Esophagus squamous epithelium (tissue), 4 donors: Measurements from ENCODE around the gene MAGI1.

Experiments
- POLR2A ChIP-seq, 4 donors: fragments of 450-650 bp; IDR thresholded peaks; one replicate each; pipeline ENCODE4 v1.6.1; 2017; ENCODE audit warnings: antibody characterized with exemption in 4 of 4, mild to moderate bottlenecking in 4 of 4, moderate library complexity in 3 of 4
- TF ChIP-seq, protein P1 (sequence below), 6 experiments: fragments of 450-650 bp in 4 of 6; fragments of 200-600 bp in 2 of 6; sonication (generic) in 2 of 6; IDR thresholded peaks; one replicate each; pipeline ENCODE4 v1.5.1; 2016 to 2019; ENCODE audit warnings: antibody characterized with exemption in 6 of 6, mild to moderate bottlenecking in 4 of 6, moderate library complexity in 4 of 6

GRCh38 chr3:65344444-65344843 is 694.3 kb downstream of the MAGI1 start:
- TF ChIP-seq, protein P1, sequence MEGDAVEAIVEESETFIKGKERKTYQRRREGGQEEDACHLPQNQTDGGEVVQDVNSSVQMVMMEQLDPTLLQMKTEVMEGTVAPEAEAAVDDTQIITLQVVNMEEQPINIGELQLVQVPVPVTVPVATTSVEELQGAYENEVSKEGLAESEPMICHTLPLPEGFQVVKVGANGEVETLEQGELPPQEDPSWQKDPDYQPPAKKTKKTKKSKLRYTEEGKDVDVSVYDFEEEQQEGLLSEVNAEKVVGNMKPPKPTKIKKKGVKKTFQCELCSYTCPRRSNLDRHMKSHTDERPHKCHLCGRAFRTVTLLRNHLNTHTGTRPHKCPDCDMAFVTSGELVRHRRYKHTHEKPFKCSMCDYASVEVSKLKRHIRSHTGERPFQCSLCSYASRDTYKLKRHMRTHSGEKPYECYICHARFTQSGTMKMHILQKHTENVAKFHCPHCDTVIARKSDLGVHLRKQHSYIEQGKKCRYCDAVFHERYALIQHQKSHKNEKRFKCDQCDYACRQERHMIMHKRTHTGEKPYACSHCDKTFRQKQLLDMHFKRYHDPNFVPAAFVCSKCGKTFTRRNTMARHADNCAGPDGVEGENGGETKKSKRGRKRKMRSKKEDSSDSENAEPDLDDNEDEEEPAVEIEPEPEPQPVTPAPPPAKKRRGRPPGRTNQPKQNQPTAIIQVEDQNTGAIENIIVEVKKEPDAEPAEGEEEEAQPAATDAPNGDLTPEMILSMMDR (IDR thresholded peaks at IDR 0.05): no peak
- TF ChIP-seq POLR2A (IDR thresholded peaks at IDR 0.05): no peak
